ENCODE measurements around the gene ATP6AP2.

GRCh38 chrX:40576291-40576690 lies 4.5 kb upstream of the ATP6AP2 start:
- TF ChIP-seq CTCF (conservative IDR thresholded peaks at IDR 0.05; ENCODE audit: low read depth in 2 of 2) (no peak), JUNB (IDR thresholded peaks at IDR 0.05; ENCODE audit: unreplicated experiment) (no peak), CREB1 (CRISPR knock-in tag; IDR thresholded peaks at IDR 0.05; ENCODE audit: low read depth) (no peak), POLR2AphosphoS5 (IDR thresholded peaks at IDR 0.05; ENCODE audit: low read depth) (no peak), REST (IDR thresholded peaks at IDR 0.05; ENCODE audit: unreplicated experiment) (no peak), EZH2phosphoT487 (IDR thresholded peaks at IDR 0.05; ENCODE audit: unreplicated experiment) (no peak), EZH2 (IDR thresholded peaks at IDR 0.05; ENCODE audit: low read depth, unreplicated experiment) (no peak), ZNF331 (CRISPR knock-in tag; IDR thresholded peaks at IDR 0.05; ENCODE audit: low read depth) (no peak)
